G401.6 (cell line): ENCODE data around the gene CORO7.
"Not testable (repeated sequence)": the region's sequence is repeated elsewhere in the genome, so short reads cannot be mapped to it uniquely, and the experiment has no call there.

ENCODE experiments used
- FAIRE-seq: peaks from 2 replicates; lab custom pipeline; 2012; peaks lifted over from hg19 to GRCh38; lab: Jason Lieb, UNC

Gene CORO7

DNA sequence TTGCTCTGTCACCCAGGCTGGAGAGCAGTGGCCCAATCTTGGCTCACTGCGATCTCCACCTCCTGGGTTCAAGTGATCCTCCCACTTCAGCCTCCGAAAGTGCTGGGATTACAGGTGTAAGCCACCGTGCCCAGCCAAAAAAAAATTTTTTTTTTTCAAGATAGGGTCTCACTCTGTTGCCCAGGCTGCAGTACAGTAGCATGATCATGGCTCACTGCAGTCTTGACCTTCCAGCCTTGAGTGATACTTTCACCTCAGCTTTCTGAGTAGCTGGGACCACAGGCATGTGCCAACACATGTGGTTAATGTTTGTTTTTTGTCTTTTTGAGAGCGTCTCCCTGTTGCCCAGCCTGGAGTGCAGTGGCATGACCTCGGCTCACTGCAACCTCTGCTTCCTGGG is 63.6 kb downstream of the CORO7 start:
- no peak for FAIRE-seq

DNA sequence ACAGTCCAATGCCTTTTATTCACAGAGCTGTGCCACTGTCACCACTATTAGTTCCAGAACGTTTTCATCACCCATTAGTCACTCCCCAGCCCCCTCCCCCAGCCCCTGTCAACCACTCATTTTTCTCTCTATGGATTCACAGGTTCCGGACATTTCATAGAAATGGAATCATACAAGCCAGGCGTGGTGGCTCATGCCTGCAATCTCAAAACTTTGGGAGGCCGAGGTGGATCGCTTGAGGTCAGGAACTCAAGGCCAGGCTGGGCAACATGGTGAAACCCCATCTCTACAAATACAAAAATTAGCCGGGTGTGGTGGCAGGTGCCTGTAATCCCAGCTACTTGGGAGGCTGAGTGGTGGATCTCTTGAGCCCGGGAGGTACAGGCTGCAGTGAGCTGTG is 64.5 kb downstream of the CORO7 start:
- no peak for FAIRE-seq

DNA sequence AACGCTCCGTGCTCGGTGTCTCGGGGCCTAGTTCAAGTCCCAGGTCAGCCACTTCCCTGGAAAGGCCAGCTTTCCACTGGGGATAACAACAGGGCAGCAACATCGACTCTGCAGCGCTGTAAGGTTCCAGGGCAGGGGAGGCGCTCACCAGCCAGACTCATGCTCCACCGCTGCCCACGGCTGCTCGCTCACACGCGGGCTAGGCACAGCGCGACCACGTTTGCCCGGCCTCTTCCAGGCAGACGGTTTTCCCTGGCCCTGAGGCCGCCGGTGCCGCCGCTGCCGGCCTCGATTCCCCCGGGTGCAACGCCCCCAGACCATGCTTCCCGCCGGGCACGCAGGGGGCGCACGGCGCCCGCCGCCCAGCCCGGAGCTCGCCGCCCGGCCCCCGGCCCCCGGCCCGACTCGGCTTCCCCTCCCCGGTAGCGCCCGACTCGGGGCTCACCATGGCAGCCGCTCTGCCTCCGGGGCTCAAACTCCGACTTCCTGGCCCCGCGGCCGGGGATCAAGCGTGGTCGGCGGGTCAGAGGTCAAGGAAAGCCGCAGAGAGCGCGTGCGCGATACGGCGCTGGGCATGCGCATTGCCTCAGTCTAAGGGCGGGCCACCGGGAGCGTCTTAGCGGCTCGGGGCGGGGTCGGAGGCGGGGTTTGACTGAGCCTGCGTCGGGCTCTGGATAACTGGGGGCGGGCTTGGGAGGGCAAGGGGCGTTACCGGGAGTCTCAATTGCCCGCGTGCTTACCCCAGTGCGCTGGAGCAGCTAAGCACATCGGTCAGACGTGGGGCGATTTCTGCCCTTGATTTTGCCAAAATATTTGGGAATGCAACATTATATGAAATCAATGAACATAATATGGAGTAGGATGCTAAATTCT is 65.4 kb downstream of the CORO7 start, which contains the start of gene PAM16:
TSS of gene PAM16 (minus strand) at position 535 of the 873 bp plus-strand sequence. CDS start at position 448, 87 bp downstream.
- peak; percentile 75 for FAIRE-seq

- no peak for FAIRE-seq
Observed at GRCh38 chr16:4350365-4350786, 66.0 kb downstream of the CORO7 start.

DNA sequence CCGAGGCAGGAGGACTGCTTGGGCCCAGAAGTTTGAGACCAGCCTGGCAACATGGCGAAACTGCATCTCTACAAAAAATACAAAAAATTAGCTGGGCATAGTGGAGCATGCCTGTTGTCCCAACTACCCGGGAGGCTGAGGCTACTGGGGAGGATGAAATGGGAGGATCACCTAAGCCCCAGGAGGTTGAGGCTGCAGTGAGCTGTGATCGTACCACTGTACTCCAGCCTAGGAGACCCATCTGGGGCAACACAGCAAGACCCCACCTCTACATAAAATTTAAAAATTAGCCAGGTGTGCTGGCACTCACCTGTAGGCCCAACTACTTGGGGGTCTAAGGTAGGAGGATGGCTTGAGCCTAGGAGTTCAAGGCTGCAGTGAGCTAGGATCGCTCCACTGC is 67.1 kb downstream of the CORO7 start:
- FAIRE-seq, result no peak

DNA sequence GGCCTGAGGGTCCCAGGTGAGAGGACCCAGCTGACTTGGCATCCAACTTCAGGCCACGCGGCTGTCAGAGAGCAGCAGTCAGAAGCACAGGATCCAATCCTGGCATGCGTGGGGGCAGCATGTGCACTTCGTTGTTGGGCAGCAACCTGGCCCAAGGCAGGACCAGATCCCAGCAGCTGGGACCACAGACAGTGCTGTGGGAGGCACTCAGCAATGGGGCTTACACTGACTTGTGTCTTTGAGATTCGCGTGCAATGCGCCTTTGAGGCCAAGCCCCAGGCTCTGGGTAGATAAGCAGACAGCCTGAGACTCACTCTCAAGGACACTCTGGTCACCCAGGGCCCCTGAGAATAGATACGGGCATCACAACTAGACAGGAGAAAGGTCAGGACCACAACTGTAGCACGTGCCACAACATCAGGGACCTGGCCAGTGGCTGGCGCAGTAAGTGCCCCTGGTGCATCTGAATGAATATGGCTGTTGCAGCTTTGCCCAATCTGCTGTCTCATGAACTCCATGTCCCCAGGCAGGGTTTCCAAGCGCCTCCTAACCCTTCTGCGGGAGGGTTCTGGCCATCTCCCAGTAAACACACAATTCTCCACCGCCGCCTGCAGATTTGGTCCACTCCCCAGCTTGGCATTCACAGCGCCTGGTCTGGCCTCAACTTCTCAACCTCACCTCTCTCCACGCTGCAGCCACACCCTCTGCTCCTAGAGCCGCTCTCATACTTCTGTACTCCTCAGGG is 68.5 kb downstream of the CORO7 start:
- FAIRE-seq, result no peak

- FAIRE-seq, result no peak
Observed at GRCh38 chr16:4347010-4347409, 69.4 kb downstream of the CORO7 start.

DNA sequence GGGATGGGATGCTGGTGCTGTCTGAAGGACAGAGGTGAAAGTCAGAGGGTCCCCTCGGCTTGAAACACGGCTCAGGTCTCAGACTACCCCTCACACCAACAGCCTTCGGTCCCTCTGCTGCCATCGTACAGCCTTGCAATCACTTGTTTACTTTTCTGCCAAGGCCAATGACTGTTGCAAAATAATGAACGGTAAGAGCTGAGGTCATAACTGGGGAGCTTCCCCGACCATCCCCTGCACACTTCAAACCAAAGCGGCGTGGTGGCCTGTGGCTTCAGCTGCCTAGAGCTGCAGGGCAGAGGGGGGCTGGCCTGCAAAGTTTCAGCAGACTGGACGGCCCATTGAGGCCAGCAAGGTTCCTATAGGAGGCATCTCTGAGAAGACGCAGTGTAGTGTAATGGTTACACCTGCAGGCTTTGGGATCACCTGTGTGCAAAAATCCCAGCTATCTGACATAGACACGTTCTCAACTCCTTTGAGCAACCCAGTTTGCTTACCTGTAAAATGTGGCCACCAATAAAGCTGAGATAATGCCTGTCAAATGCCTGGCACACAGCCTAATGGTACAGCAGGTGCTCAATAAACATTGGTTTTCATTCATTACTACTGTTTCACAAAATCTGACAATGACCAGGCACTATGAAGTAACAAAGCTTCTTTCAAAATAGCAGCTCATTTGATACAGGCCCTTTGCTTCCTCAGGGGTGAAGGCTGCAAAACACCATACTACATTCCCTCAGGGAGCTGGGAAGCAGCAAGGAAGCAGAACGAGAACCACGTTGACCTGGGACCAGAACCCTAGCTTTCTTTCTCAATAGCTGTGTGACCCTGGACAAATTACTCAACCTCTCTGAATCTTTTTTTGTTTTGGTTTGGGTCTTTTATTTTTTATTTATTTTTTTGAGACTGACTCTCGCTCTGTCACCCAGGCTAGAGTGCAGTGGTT is 70.3 kb downstream of the CORO7 start:
- no peak for FAIRE-seq

DNA sequence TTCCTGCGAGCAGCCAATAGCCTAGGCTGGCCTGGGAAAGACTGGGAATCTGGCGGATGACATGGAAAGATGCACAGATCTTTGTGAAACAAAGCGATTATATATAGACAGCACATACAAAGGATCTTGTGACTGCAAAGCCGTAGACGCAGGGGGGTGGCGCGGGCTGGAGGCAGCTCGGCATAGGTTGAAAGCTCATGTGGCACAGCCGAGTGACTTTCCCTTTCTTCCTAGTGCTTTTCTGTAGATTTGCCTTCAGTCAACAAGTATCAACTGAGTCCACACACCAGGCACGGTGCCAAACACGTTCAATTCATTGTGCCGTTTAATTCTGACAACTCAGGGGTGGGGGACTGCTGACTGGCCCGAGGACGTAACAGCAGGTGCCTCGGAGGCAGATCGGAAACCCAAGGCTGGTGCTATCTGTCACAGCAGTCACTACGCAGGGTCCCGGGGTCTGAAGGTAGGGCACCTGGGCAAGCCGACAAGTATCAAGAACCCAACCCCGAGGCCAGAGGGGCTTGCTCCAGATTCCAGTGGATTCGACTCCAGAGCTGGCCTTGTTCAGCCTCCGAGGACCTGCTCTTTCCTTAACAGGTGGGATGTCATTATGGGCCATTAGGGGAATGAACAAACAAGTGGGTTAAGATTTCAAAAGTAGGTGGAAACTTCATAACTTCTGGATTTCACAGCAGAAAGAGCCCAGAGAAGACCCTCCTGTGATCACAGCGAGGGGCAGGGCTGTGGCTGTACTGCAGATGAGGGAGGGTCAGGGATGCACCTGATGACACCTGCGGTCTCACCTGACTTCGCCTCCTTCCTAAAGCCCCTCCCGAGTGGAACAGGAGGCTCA is 71.2 kb downstream of the CORO7 start:
- no peak for FAIRE-seq

GRCh38 chr16:4344300-4344982 is 72.0 kb downstream of the CORO7 start:
- FAIRE-seq, result not testable (repeated sequence)

GRCh38 chr16:4342866-4343744 is 73.3 kb downstream of the CORO7 start:
- FAIRE-seq, result no peak

- FAIRE-seq, result no peak
Observed at GRCh38 chr16:4341250-4341649, 75.1 kb downstream of the CORO7 start.

DNA sequence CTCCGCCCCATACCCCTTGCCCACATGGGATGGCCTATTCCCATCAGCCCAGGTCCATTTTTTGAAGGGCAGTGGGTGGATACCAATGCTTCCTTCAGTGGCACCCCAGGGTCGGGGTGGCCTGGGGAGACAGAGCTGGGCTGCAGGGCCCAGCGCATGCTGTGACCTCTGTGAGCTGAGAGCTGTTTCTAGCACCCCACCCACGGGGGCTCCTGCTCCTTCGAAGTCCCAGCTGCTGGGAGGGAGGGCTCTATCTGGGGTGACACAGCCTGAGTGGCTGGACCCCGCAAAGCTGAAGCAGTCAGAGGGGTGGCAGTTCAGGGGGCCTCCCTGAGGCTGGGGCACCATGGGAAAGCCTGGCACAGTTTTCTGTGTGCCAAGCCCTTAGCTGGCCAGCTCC is 76.0 kb downstream of the CORO7 start:
- FAIRE-seq, result no peak

- no peak for FAIRE-seq
Observed at GRCh38 chr16:4339909-4340308, 76.5 kb downstream of the CORO7 start.

DNA sequence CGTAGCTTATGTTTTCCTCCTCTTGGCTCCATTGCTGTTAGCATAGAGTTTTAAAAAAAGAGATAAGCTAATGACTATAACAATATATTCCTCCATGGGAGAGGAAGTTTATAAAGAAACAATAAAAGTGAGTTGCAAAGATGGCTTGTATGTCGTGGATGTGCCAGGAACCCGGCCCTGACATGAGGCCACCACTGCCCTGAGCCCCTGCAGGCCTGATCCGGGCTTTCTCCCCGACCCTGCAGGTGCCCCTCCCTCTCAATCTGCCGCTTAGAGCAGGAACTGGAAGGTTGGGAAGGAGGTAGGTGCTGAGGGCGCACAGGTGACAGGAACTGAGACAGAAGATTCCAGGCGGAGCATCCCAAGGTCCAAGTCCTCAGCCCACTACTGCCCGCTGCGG is 76.9 kb downstream of the CORO7 start:
- FAIRE-seq, result no peak

DNA sequence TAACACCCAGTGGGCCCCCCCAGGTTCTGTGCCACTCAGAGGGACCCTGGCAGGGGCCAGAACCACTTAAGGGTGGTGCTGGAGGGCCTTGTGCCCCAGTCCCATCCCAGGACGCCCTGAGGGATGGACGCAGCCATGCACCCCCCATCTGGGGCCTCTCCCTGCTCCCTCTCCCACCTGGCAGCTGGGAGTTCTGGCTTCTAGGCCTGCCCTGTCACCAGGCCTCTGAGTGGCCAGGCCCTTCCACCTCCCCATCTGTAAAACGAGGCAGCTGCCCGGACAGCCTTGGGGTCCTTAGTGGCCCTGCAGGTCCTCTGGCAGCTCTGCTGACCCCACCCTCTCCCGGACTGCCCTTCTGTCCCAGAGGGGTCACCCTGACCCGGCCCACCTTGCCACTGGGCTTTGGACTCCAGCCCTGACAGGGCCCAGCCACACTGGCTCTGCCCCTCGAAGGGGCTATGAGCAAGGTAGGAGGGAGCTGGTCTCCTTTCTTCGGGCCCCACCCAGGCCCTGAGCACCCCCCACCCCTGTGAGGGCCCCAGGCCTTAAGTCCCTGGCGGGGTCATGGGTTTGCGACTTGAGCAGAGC is 77.6 kb downstream of the CORO7 start:
- FAIRE-seq, result no peak

DNA sequence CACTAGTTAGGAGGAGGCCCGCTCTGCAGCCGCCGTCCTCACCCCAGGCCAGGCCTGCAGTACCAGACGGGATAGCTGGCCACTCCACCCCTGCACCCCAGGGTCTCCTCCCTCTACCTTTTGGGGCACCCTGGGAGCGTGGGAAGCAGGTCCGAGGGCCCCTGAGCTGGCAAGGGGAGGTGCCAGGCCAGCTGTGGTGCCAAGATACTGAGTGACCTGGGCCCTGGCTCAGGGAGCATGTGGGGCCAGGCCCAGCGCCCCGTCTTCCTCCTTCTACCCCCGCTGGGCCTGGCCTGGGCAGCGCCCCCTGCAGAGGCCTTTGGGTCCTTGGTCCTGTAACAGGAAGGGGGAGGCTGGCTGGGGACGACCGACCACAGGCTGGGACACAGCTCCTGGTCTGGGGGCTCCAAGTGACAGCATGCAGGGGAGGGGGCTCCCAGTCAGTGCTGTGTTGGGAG is 78.2 kb downstream of the CORO7 start:
- FAIRE-seq, result no peak

DNA sequence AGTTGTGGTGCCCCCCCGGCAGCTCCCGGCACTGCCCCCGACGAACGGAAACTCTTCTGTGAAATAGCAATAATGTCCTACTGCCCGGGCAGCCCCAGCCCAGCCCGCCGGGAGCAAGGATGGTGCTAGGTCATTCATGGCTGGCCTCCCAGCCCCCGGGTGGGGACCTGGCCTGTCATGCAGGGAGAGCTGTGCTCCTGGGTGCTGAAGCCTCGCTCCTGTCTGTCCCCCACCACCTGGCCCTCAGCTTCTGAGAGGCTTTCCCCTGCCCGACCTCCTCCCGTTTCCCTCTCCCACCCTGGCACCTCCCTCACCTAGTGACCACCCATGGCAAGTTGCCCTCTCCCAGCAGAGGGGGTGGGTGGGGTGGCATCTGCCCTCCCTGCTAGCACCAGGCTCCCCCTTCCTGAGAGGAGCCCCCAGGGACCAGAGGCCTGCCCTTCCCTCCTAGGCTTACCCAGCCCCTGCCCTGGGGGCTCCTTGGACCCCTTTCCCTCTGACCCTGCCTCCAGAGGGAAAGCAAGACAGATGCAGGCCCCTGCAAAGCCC is 78.8 kb downstream of the CORO7 start:
- FAIRE-seq, result no peak
